Activated gamma-delta T cell treated with anti-CD3 and anti-CD28 coated beads, Interleukin-2, amount 50 U/mL, for 16 hours (primary cell): ENCODE results near the gene KLHDC8A.

Experiments
- DNase-seq: peaks from one replicate; pipeline ENCODE4 v3.0.0-alpha.2; 2020; ENCODE audit warnings: low read depth

Gene KLHDC8A

GRCh38 chr1:205294934-205295333 is 61.8 kb downstream of the KLHDC8A start:
- DNase-seq, result no peak

GRCh38 chr1:205294175-205294917 is 62.4 kb downstream of the KLHDC8A start:
- no peak for DNase-seq

- DNase-seq, result no peak
These were observed 63.2 kb downstream of the KLHDC8A start for GRCh38 chr1:205293350-205294074.

GRCh38 chr1:205291596-205291995 is 65.1 kb downstream of the KLHDC8A start:
- DNase-seq, result no peak

- DNase-seq, result peak; percentile 81
These were observed 68.8 kb downstream of the KLHDC8A start for GRCh38 chr1:205287767-205288559.

- DNase-seq, result no peak
These were observed 69.6 kb downstream of the KLHDC8A start for GRCh38 chr1:205287076-205287475.

GRCh38 chr1:205286335-205286950 is 70.3 kb downstream of the KLHDC8A start:
- DNase-seq, result peak; percentile 45
